HEK293 (cell line): ENCODE measurements around the gene ZKSCAN1.

Experiments
- CTCF ChIA-PET: fragments of 350-600 bp; formaldehyde crosslinking; extraction: SDS; loops from one replicate; lab custom pipeline; 2021; ENCODE audit warnings: antibody characterized with exemption; lab: Yijun Ruan, JAX
- POLR2A ChIA-PET: fragments of 300-600 bp; formaldehyde crosslinking; extraction: SDS; loops from one replicate; lab custom pipeline; 2020; ENCODE audit warnings: antibody characterized with exemption, inconsistent platforms; lab: Yijun Ruan, JAX
- H3K27ac ChIP-seq: fragments of 200-500 bp; sonication (Bioruptor generic); 2 replicates; pipeline ENCODE4 v1.5.1; 2014; ENCODE audit warnings: low read depth, low read length, control low read depth, inconsistent platforms; ENCODE audit errors: extremely low read depth
- H3K36me3 ChIP-seq, 2 experiments: fragments of 200-500 bp in 1 of 2; sonication (Bioruptor generic) in 1 of 2; 1 replicate in 1 of 2; 2 replicates in 1 of 2; pipeline ENCODE4 v1.5.1; 2014 to 2017; ENCODE audit warnings: inconsistent platforms in 2 of 2, low read length in 2 of 2; ENCODE audit not compliant: control insufficient read depth in 2 of 2, insufficient read depth in 1 of 2
- H3K4me1 ChIP-seq: fragments of 200-500 bp; sonication (Bioruptor generic); 2 replicates; pipeline ENCODE4 v1.5.1; 2014; ENCODE audit warnings: mild to moderate bottlenecking, low read length, inconsistent platforms; ENCODE audit not compliant: control insufficient read depth, insufficient read depth
- H3K4me3 ChIP-seq: 2 replicates; pipeline ENCODE4 v1.5.1; 2011; ENCODE audit warnings: low read depth, mild to moderate bottlenecking, control low read depth, low read length, moderate library complexity
- H3K9me3 ChIP-seq: fragments of 200-500 bp; sonication (Bioruptor generic); 2 replicates; pipeline ENCODE4 v1.5.1; 2014; ENCODE audit warnings: low read depth, low read length, inconsistent platforms; ENCODE audit not compliant: control insufficient read depth, insufficient read depth
- EGR2 ChIP-seq: fragments of 450-650 bp; formaldehyde crosslinking; IDR thresholded peaks from 2 replicates; pipeline ENCODE4 v1.5.1; 2016; ENCODE audit warnings: low read depth, missing biosample characterization, missing genetic modification characterization
- HOXA7 ChIP-seq: sonication (generic); formaldehyde crosslinking; IDR thresholded peaks from 2 replicates; pipeline ENCODE4 v1.8.1; 2022; ENCODE audit warnings: missing genetic modification reagents, borderline replicate concordance
- HOXC10 ChIP-seq: sonication (generic); formaldehyde crosslinking; IDR thresholded peaks from 2 replicates; pipeline ENCODE4 v1.8.1; 2023; ENCODE audit warnings: mild to moderate bottlenecking, missing genetic modification reagents
- IKZF3 ChIP-seq: fragments of 450-650 bp; IDR thresholded peaks from 2 replicates; pipeline ENCODE4 v1.5.0; 2018; ENCODE audit warnings: missing biosample characterization, mild to moderate bottlenecking, missing genetic modification characterization, moderate library complexity
- KLF1 ChIP-seq: fragments of 450-650 bp; formaldehyde crosslinking; IDR thresholded peaks from 2 replicates; pipeline ENCODE4 v1.5.1; 2016; ENCODE audit warnings: missing biosample characterization, missing genetic modification characterization
- OVOL3 ChIP-seq: fragments of 450-650 bp; formaldehyde crosslinking; IDR thresholded peaks from 2 replicates; pipeline ENCODE4 v1.5.1; 2016; ENCODE audit warnings: missing biosample characterization, missing genetic modification characterization
- SCRT2 ChIP-seq: fragments of 450-650 bp; formaldehyde crosslinking; IDR thresholded peaks from 2 replicates; pipeline ENCODE4 v1.5.1; 2016; ENCODE audit warnings: missing biosample characterization, missing genetic modification characterization
- ZBTB1 ChIP-seq: fragments of 450-650 bp; formaldehyde crosslinking; IDR thresholded peaks from 2 replicates; pipeline ENCODE4 v1.5.1; 2016; ENCODE audit warnings: missing biosample characterization, missing genetic modification characterization
- ZBTB17 ChIP-seq: fragments of 450-650 bp; formaldehyde crosslinking; IDR thresholded peaks from 2 replicates; pipeline ENCODE4 v1.5.1; 2016; ENCODE audit warnings: missing biosample characterization, missing genetic modification characterization
- ZBTB49 ChIP-seq: fragments of 450-650 bp; formaldehyde crosslinking; IDR thresholded peaks from 2 replicates; pipeline ENCODE4 v1.5.1; 2016; ENCODE audit warnings: missing biosample characterization, missing genetic modification characterization, low read depth
- ZEB2 ChIP-seq: fragments of 450-650 bp; formaldehyde crosslinking; IDR thresholded peaks from 2 replicates; pipeline ENCODE4 v1.5.1; 2016; ENCODE audit warnings: missing biosample characterization, missing genetic modification characterization
- ZFHX2 ChIP-seq: fragments of 450-650 bp; formaldehyde crosslinking; conservative IDR thresholded peaks from 2 replicates; pipeline ENCODE4 v1.5.1; 2016; ENCODE audit warnings: missing biosample characterization, missing genetic modification characterization
- ZFP41 ChIP-seq: fragments of 450-650 bp; formaldehyde crosslinking; IDR thresholded peaks from 2 replicates; pipeline ENCODE4 v1.5.1; 2016; ENCODE audit warnings: missing biosample characterization, missing genetic modification characterization, borderline replicate concordance
- ZNF148 ChIP-seq: fragments of 450-650 bp; formaldehyde crosslinking; IDR thresholded peaks from 2 replicates; pipeline ENCODE4 v1.5.0; 2017; ENCODE audit warnings: missing biosample characterization, missing genetic modification characterization, borderline replicate concordance
- ZNF223 ChIP-seq: fragments of 450-650 bp; formaldehyde crosslinking; IDR thresholded peaks from 2 replicates; pipeline ENCODE4 v1.5.1; 2016; ENCODE audit warnings: missing biosample characterization, missing genetic modification characterization
- ZNF280C ChIP-seq: fragments of 450-650 bp; formaldehyde crosslinking; IDR thresholded peaks from 2 replicates; pipeline ENCODE4 v1.5.1; 2016; ENCODE audit warnings: missing biosample characterization, missing genetic modification characterization
- ZNF48 ChIP-seq: fragments of 450-650 bp; formaldehyde crosslinking; IDR thresholded peaks from 2 replicates; pipeline ENCODE4 v1.5.1; 2016; ENCODE audit warnings: missing biosample characterization, missing genetic modification characterization
- ZNF510 ChIP-seq: fragments of 450-650 bp; formaldehyde crosslinking; IDR thresholded peaks from 2 replicates; pipeline ENCODE4 v1.5.1; 2018; ENCODE audit warnings: mild to moderate bottlenecking, missing genetic modification characterization, missing biosample characterization; ENCODE audit not compliant: insufficient replicate concordance
- ZNF514 ChIP-seq: fragments of 450-650 bp; formaldehyde crosslinking; IDR thresholded peaks from 2 replicates; pipeline ENCODE4 v1.5.1; 2016; ENCODE audit warnings: missing biosample characterization, missing genetic modification characterization
- ZNF548 ChIP-seq: fragments of 450-650 bp; formaldehyde crosslinking; IDR thresholded peaks from 2 replicates; pipeline ENCODE4 v1.5.1; 2016; ENCODE audit warnings: missing biosample characterization, missing genetic modification characterization
- ZNF549 ChIP-seq: fragments of 450-650 bp; IDR thresholded peaks from 2 replicates; pipeline ENCODE4 v1.5.1; 2018; ENCODE audit warnings: missing biosample characterization, missing genetic modification characterization, mild to moderate bottlenecking, inconsistent platforms, moderate library complexity
- ZNF623 ChIP-seq: fragments of 450-650 bp; formaldehyde crosslinking; IDR thresholded peaks from 2 replicates; pipeline ENCODE4 v1.5.1; 2016; ENCODE audit warnings: missing biosample characterization, missing genetic modification characterization
- ZNF692 ChIP-seq: fragments of 450-650 bp; formaldehyde crosslinking; IDR thresholded peaks from 2 replicates; pipeline ENCODE4 v1.5.1; 2016; ENCODE audit warnings: missing biosample characterization, missing genetic modification characterization
- ZNF776 ChIP-seq: fragments of 450-650 bp; formaldehyde crosslinking; IDR thresholded peaks from 2 replicates; pipeline ENCODE4 v1.5.0; 2017; ENCODE audit warnings: missing biosample characterization, missing genetic modification characterization, borderline replicate concordance

The ZKSCAN1 gene

GRCh38 chr7:100080907-100081534 is 65.6 kb downstream of the ZKSCAN1 start:
- no peak for TF ChIP-seq ZBTB1 (tag by site-specific recombination)
- peak; percentile 86 for TF ChIP-seq ZBTB17 (tag by site-specific recombination)
- TF ChIP-seq SCRT2 (tag by site-specific recombination): no peak
- TF ChIP-seq ZNF623 (tag by site-specific recombination): no peak
- TF ChIP-seq ZNF692 (tag by site-specific recombination): no peak
- no peak for TF ChIP-seq ZNF223 (tag by site-specific recombination)
- ChIA-PET CTCF (interaction anchor here (0.7 to 0.9 kb wide), 3 partner anchors 48 to 686 kb away, joined by 3 to 4 read pairs (median 3); partner anchors contain the start of gene TRIM4), POLR2A (interaction anchor here (0.9 to 1.6 kb wide), 4 partner anchors 9 to 64 kb away, joined by 3 to 4 read pairs (median 4); no protein-coding TSS in a partner anchor)
- H3K27ac ChIP-seq: peak overlapping the region; percentile 27; the same call in 1 of the 2 replicates
- peaks cover 19 to 39% of the 10 kb centered on the region in 2 experiments; a peak in 2 of 3 replicates for H3K36me3 ChIP-seq
- no peaks in the 10 kb centered on the region for H3K9me3 ChIP-seq
- H3K4me1 ChIP-seq: no peaks in the 10 kb centered on the region
- peak overlapping the region; percentile 100 for H3K4me3 ChIP-seq

GRCh38 chr7:100081535-100082102 is 66.2 kb downstream of the ZKSCAN1 start, which contains the start of gene ZNF3:
Gene ZNF3, minus strand, starts transcription at chr7:100081723. Its CDS starts 4,366 bp downstream, at chr7:100077357.
- POLR2A ChIA-PET: interaction anchor here (0.8 to 1.2 kb wide), 5 partner anchors 19 to 347 kb away, joined by 3 to 32 read pairs (median 4); partner anchors contain the start of genes AP4M1, MCM7, MEPCE and ZCWPW1
- Histone ChIP-seq H3K9me3 (no peaks in the 10 kb centered on the region), H3K4me3 (peak within 1 kb of the TSS; percentile 100), H3K4me1 (no peaks in the 10 kb centered on the region), H3K27ac (peak within 1 kb of the TSS; percentile 37; the same call in 1 of the 2 replicates), H3K36me3 (peaks cover 14 to 33% of the 10 kb centered on the region in 2 experiments; a peak in 2 of 3 replicates)
- CTCF ChIA-PET: interaction anchor here (0.7 to 1.2 kb wide), 6 partner anchors 11 to 685 kb away, joined by 3 to 8 read pairs (median 4); no protein-coding TSS in a partner anchor
- peak; percentile 100 for TF ChIP-seq ZEB2 (tag by site-specific recombination)
- TF ChIP-seq ZNF280C: no peak
- TF ChIP-seq ZNF48 (tag by site-specific recombination): no peak
- no peak for TF ChIP-seq ZFP41 (tag by site-specific recombination)
- peak; percentile 59 for TF ChIP-seq IKZF3 (tag by site-specific recombination)
- no peak for TF ChIP-seq OVOL3 (tag by site-specific recombination)
- no peak for TF ChIP-seq ZNF514 (tag by site-specific recombination)
- TF ChIP-seq EGR2 (tag by site-specific recombination): peak; percentile 94
- TF ChIP-seq HOXC10 (CRISPR knock-in tag): no peak
- TF ChIP-seq ZFHX2: peak; percentile 95
- no peak for TF ChIP-seq ZNF549 (tag by site-specific recombination)
- no peak for TF ChIP-seq ZNF148 (tag by site-specific recombination)
- no peak for TF ChIP-seq HOXA7
- peak; percentile 49; the same call in 1 of the 2 replicates for TF ChIP-seq KLF1 (tag by site-specific recombination)
- TF ChIP-seq ZNF776 (tag by site-specific recombination): no peak
- TF ChIP-seq ZNF548 (tag by site-specific recombination): no peak
- no peak for TF ChIP-seq ZNF510 (tag by site-specific recombination)
- TF ChIP-seq ZBTB49: no peak
